Upper lobe of left lung (tissue), 4 donors: ENCODE measurements around the gene CDH22.

Experiments
- EP300 ChIP-seq, 4 donors: sonication (generic); formaldehyde crosslinking; IDR thresholded peaks; one replicate each; pipeline ENCODE4 v1.5.1; 2017; ENCODE audit warnings: antibody characterized with exemption in 4 of 4, control low read depth in 2 of 4
- POLR2A ChIP-seq, 4 donors: fragments of 450-650 bp; IDR thresholded peaks; one replicate each; pipeline ENCODE4 v1.5.1; 2016 to 2017; ENCODE audit warnings: antibody characterized with exemption in 4 of 4, mild to moderate bottlenecking in 2 of 4
- TF ChIP-seq, protein P1 (sequence below), 6 experiments: fragments of 450-650 bp in 4 of 6; fragments of 200-600 bp in 2 of 6; sonication (generic) in 2 of 6; IDR thresholded peaks; one replicate each; pipeline ENCODE4 v1.5.1; 2016 to 2019; ENCODE audit warnings: antibody characterized with exemption in 6 of 6

DNA sequence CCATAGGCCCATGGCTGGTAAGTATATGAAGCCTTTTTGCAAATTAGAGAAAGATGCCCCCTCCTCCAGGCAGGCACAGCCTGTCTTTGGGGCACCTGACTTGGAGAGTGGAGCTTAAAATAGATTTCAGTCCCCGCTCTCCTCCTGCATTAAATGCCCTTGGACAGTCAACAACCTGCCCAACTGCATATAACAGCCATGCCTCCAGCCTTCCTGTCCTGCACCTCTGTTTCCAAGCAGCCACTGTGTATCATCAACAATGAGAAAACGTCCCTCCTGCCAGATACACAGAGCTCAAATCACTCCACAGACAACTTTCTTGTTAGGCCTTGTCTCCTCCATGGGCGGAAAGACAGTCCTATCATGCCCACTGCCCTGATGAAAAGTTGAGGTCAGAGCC is 3.4 kb downstream of the CDH22 start:
- TF ChIP-seq EP300 (IDR thresholded peaks at IDR 0.05) (no peak), POLR2A (IDR thresholded peaks at IDR 0.05) (no peak)
- TF ChIP-seq, protein P1, sequence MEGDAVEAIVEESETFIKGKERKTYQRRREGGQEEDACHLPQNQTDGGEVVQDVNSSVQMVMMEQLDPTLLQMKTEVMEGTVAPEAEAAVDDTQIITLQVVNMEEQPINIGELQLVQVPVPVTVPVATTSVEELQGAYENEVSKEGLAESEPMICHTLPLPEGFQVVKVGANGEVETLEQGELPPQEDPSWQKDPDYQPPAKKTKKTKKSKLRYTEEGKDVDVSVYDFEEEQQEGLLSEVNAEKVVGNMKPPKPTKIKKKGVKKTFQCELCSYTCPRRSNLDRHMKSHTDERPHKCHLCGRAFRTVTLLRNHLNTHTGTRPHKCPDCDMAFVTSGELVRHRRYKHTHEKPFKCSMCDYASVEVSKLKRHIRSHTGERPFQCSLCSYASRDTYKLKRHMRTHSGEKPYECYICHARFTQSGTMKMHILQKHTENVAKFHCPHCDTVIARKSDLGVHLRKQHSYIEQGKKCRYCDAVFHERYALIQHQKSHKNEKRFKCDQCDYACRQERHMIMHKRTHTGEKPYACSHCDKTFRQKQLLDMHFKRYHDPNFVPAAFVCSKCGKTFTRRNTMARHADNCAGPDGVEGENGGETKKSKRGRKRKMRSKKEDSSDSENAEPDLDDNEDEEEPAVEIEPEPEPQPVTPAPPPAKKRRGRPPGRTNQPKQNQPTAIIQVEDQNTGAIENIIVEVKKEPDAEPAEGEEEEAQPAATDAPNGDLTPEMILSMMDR (IDR thresholded peaks at IDR 0.05) = no peak
